HepG2 (cell line): ENCODE results near the gene SHANK2. TPM values are rescaled to one million over a fixed set of nuclear protein-coding genes. Genes with fewer than 3 reads are reported as not detected.

Source experiments
- ADNP ChIP-seq: sonication (generic); formaldehyde crosslinking; IDR thresholded peaks from 2 replicates; pipeline ENCODE4 v1.4.0; 2020; ENCODE audit warnings: missing genetic modification reagents
- ASH2L ChIP-seq: fragments of 300-600, 200-600 bp; sonication (generic); IDR thresholded peaks from 2 replicates; pipeline ENCODE4 v1.7.0; 2017; ENCODE audit warnings: low read depth, mild to moderate bottlenecking, moderate library complexity, mixed read lengths, low read length; ENCODE audit not compliant: insufficient read length
- CREM ChIP-seq, 2 experiments: sonication (generic) in 1 of 2; formaldehyde crosslinking in 1 of 2; IDR thresholded peaks; 2 replicates each; pipeline versions ENCODE4 v1.4.0 to v1.6.1; 2016 to 2020; ENCODE audit warnings: antibody characterized with exemption in 1 of 2, mild to moderate bottlenecking in 1 of 2, missing genetic modification reagents in 1 of 2
- ESRRA ChIP-seq: sonication (generic); formaldehyde crosslinking; IDR thresholded peaks from 2 replicates; pipeline ENCODE4 v1.5.1; 2020; ENCODE audit warnings: mild to moderate bottlenecking, low read depth, missing genetic modification reagents
- HOXA3 ChIP-seq: sonication (generic); formaldehyde crosslinking; IDR thresholded peaks from 2 replicates; pipeline ENCODE4 v1.5.0; 2020; ENCODE audit warnings: missing genetic modification reagents
- PHF8 ChIP-seq: sonication (generic); formaldehyde crosslinking; IDR thresholded peaks from 2 replicates; pipeline ENCODE4 v1.5.0; 2020; ENCODE audit warnings: missing genetic modification reagents
- YEATS2 ChIP-seq: sonication (generic); formaldehyde crosslinking; IDR thresholded peaks from 2 replicates; pipeline ENCODE4 v1.4.0; 2020; ENCODE audit warnings: missing genetic modification reagents, borderline replicate concordance
- ZFP90 ChIP-seq: sonication (generic); formaldehyde crosslinking; IDR thresholded peaks from 2 replicates; pipeline ENCODE4 v1.8.0; 2022; ENCODE audit warnings: missing genetic modification reagents, mild to moderate bottlenecking, inconsistent platforms, borderline replicate concordance
- ZMYM2 ChIP-seq: sonication (generic); formaldehyde crosslinking; IDR thresholded peaks from 2 replicates; pipeline ENCODE4 v1.8.0; 2022; ENCODE audit warnings: mild to moderate bottlenecking, missing genetic modification reagents
- ZNF431 ChIP-seq: sonication (generic); formaldehyde crosslinking; IDR thresholded peaks from 2 replicates; pipeline ENCODE4 v1.9.0; 2022; ENCODE audit warnings: missing genetic modification reagents, low read depth, mild to moderate bottlenecking, borderline replicate concordance
- ZNF605 ChIP-seq: sonication (generic); formaldehyde crosslinking; IDR thresholded peaks from 2 replicates; pipeline ENCODE4 v1.8.0; 2022; ENCODE audit warnings: mild to moderate bottlenecking, missing genetic modification reagents
- ZNF629 ChIP-seq: sonication (generic); formaldehyde crosslinking; conservative IDR thresholded peaks from 2 replicates; pipeline ENCODE4 v1.5.0; 2020; ENCODE audit warnings: missing genetic modification reagents
- ZNF644 ChIP-seq: IDR thresholded peaks from 2 replicates; pipeline ENCODE4 v1.6.1; 2016; ENCODE audit warnings: low read depth
- polyA plus RNA-seq, 8 experiments: library from polyadenylated mRNA; depleted of rRNA in 3 of 8; stranded (reverse) in 7 of 8; unstranded in 1 of 8; fragments of >200 nt; fragmentation: Illumina TruSeq in 4 of 8; extraction: Trizol in 4 of 8; gene quantifications; 2 replicates each; pipeline versions ENCODE4 v1.2.1 to v1.2.3, GENCODE V29; 2011 to 2016; ENCODE audit warnings: low read depth in 4 of 8, missing spikeins in 1 of 8, mixed read lengths in 1 of 8; ENCODE audit not compliant: insufficient read depth in 1 of 8
- total RNA-seq, 5 experiments: library from RNA; depleted of rRNA; stranded (reverse); fragments of >200 nt; fragmentation: Illumina TruSeq; extraction: Trizol; gene quantifications; 2 replicates each; pipeline ENCODE4 v1.2.3, GENCODE V29; 2016; ENCODE audit warnings: low read depth in 1 of 5
- TF ChIP-seq, protein P1 (sequence below): sonication (generic); formaldehyde crosslinking; IDR thresholded peaks from 2 replicates; pipeline ENCODE4 v1.5.1; 2020; ENCODE audit warnings: mild to moderate bottlenecking, missing genetic modification reagents, borderline replicate concordance
- TF ChIP-seq, protein P2 (sequence below): sonication (generic); formaldehyde crosslinking; IDR thresholded peaks from 2 replicates; pipeline ENCODE4 v1.4.0; 2020; ENCODE audit warnings: missing genetic modification reagents
- TF ChIP-seq, protein P3 (sequence below): sonication (generic); formaldehyde crosslinking; IDR thresholded peaks from 2 replicates; pipeline ENCODE4 v1.5.1; 2020; ENCODE audit warnings: mild to moderate bottlenecking, missing genetic modification reagents, borderline replicate concordance
- TF ChIP-seq, protein P4 (sequence below): sonication (generic); formaldehyde crosslinking; IDR thresholded peaks from 2 replicates; pipeline ENCODE4 v1.4.0; 2020; ENCODE audit warnings: missing genetic modification reagents

Gene SHANK2
- total and polyA plus RNA-seq, 2 of the 13 experiments (the other 11 are each of a cell fraction or from before 2014, with no cell fraction given) = 10.2 to 13.0 TPM

DNA sequence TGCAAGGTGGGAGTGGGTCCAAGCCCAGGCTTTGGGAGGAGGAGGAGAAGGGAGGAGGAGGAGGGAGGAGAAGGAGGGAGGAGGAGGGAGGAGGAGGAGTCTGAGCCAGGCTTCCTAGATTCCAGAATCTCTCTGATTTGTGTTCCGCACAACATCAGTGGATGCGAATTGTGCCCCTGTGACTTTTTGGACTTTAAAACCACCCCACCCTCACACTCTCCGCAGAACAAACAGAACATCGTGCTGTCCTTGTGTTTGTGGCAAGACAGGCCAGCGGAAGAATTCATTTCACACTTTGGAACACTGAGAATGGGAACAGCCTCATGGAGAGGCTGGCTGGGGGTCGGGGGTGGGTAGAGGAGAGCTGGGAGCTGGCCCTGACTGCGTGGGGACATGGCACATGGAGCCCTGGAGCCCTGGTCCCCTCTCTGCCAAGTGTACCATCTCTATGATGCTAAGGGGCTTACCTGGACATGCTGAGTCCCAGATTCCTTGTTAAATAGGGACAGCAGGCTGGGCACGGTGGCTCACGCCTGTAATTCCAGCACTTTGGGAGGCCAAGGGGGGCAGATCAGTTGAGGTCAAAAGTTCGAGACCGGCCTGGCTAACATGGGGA lies 16.4 kb upstream of the SHANK2 start (continued):
- TF ChIP-seq, protein P1, sequence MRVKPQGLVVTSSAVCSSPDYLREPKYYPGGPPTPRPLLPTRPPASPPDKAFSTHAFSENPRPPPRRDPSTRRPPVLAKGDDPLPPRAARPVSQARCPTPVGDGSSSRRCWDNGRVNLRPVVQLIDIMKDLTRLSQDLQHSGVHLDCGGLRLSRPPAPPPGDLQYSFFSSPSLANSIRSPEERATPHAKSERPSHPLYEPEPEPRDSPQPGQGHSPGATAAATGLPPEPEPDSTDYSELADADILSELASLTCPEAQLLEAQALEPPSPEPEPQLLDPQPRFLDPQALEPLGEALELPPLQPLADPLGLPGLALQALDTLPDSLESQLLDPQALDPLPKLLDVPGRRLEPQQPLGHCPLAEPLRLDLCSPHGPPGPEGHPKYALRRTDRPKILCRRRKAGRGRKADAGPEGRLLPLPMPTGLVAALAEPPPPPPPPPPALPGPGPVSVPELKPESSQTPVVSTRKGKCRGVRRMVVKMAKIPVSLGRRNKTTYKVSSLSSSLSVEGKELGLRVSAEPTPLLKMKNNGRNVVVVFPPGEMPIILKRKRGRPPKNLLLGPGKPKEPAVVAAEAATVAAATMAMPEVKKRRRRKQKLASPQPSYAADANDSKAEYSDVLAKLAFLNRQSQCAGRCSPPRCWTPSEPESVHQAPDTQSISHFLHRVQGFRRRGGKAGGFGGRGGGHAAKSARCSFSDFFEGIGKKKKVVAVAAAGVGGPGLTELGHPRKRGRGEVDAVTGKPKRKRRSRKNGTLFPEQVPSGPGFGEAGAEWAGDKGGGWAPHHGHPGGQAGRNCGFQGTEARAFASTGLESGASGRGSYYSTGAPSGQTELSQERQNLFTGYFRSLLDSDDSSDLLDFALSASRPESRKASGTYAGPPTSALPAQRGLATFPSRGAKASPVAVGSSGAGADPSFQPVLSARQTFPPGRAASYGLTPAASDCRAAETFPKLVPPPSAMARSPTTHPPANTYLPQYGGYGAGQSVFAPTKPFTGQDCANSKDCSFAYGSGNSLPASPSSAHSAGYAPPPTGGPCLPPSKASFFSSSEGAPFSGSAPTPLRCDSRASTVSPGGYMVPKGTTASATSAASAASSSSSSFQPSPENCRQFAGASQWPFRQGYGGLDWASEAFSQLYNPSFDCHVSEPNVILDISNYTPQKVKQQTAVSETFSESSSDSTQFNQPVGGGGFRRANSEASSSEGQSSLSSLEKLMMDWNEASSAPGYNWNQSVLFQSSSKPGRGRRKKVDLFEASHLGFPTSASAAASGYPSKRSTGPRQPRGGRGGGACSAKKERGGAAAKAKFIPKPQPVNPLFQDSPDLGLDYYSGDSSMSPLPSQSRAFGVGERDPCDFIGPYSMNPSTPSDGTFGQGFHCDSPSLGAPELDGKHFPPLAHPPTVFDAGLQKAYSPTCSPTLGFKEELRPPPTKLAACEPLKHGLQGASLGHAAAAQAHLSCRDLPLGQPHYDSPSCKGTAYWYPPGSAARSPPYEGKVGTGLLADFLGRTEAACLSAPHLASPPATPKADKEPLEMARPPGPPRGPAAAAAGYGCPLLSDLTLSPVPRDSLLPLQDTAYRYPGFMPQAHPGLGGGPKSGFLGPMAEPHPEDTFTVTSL (CRISPR knock-in tag) = peak; percentile 56
- TF ChIP-seq ASH2L = peak; percentile 28
- TF ChIP-seq ZFP90 (CRISPR knock-in tag) = 0 out of 2 replicates have a peak, but pooled peaks have one; percentile 37
- TF ChIP-seq ZNF644 (CRISPR knock-in tag) = 0 out of 2 replicates have a peak, but pooled peaks have one; percentile 37
- TF ChIP-seq HOXA3 (CRISPR knock-in tag) = peak; percentile 65; the same call in 1 of the 2 replicates
- TF ChIP-seq ZNF629 (CRISPR knock-in tag) = peak; percentile 60
- TF ChIP-seq YEATS2 (CRISPR knock-in tag) = no peak
- TF ChIP-seq, protein P2, sequence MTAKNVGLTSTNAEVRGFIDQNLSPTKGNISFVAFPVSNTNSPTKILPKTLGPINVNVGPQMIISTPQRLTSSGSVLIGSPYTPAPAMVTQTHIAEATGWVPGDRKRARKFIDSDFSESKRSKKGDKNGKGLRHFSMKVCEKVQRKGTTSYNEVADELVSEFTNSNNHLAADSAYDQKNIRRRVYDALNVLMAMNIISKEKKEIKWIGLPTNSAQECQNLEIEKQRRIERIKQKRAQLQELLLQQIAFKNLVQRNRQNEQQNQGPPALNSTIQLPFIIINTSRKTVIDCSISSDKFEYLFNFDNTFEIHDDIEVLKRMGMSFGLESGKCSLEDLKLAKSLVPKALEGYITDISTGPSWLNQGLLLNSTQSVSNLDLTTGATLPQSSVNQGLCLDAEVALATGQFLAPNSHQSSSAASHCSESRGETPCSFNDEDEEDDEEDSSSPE = peak; percentile 83
- peak; percentile 21; the same call in 1 of the 2 replicates for TF ChIP-seq PHF8
- TF ChIP-seq, protein P3, sequence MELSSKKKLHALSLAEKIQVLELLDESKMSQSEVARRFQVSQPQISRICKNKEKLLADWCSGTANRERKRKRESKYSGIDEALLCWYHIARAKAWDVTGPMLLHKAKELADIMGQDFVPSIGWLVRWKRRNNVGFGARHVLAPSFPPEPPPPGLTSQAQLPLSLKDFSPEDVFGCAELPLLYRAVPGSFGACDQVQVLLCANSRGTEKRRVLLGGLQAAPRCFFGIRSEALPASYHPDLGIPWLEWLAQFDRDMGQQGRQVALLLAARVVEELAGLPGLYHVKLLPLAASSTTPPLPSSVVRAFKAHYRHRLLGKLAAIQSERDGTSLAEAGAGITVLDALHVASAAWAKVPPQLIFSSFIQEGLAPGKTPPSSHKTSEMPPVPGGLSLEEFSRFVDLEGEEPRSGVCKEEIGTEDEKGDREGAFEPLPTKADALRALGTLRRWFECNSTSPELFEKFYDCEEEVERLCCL (CRISPR knock-in tag) = no peak
- TF ChIP-seq ESRRA (CRISPR knock-in tag) = peak; percentile 61; the same call in 1 of the 2 replicates
- TF ChIP-seq ADNP = peak; percentile 66; the same call in 1 of the 2 replicates
- TF ChIP-seq ZNF431 (CRISPR knock-in tag) = no peak
- TF ChIP-seq CREM (IDR thresholded peaks at IDR 0.05) = peak; percentile 46; the same call in 1 of the 2 replicates
- no peak for TF ChIP-seq CREM (CRISPR knock-in tag; IDR thresholded peaks at IDR 0.05)
- TF ChIP-seq, protein P4, sequence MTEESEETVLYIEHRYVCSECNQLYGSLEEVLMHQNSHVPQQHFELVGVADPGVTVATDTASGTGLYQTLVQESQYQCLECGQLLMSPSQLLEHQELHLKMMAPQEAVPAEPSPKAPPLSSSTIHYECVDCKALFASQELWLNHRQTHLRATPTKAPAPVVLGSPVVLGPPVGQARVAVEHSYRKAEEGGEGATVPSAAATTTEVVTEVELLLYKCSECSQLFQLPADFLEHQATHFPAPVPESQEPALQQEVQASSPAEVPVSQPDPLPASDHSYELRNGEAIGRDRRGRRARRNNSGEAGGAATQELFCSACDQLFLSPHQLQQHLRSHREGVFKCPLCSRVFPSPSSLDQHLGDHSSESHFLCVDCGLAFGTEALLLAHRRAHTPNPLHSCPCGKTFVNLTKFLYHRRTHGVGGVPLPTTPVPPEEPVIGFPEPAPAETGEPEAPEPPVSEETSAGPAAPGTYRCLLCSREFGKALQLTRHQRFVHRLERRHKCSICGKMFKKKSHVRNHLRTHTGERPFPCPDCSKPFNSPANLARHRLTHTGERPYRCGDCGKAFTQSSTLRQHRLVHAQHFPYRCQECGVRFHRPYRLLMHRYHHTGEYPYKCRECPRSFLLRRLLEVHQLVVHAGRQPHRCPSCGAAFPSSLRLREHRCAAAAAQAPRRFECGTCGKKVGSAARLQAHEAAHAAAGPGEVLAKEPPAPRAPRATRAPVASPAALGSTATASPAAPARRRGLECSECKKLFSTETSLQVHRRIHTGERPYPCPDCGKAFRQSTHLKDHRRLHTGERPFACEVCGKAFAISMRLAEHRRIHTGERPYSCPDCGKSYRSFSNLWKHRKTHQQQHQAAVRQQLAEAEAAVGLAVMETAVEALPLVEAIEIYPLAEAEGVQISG (CRISPR knock-in tag) = peak; percentile 68
- peak; percentile 56; the same call in 1 of the 2 replicates for TF ChIP-seq ZNF605
- 0 out of 2 replicates have a peak, but pooled peaks have one; percentile 30 for TF ChIP-seq ZMYM2 (CRISPR knock-in tag)
